Liver (tissue), 9 donors: ENCODE measurements around the gene UBE3C. TPM values are rescaled to one million over a fixed set of nuclear protein-coding genes. Genes with fewer than 3 reads are reported as not detected.

Experiments
- DNase-seq: peaks from one replicate; pipeline ENCODE4 v3.0.0-alpha.2; 2017; ENCODE audit warnings: low spot score
- H3K27ac ChIP-seq, 2 donors: one replicate each; pipeline ENCODE4 v1.7.0; 2013; ENCODE audit warnings: inconsistent platforms in 2 of 2, low read length in 2 of 2, control low read depth in 1 of 2, low read depth in 1 of 2, mild to moderate bottlenecking in 1 of 2
- H3K27me3 ChIP-seq, 4 donors: one replicate each; pipeline versions ENCODE4 v1.6.1 to v1.7.0; 2013; ENCODE audit warnings: low read length in 3 of 4, inconsistent platforms in 1 of 4, mild to moderate bottlenecking in 1 of 4, moderate library complexity in 1 of 4; ENCODE audit not compliant: control insufficient read depth in 4 of 4, insufficient read depth in 4 of 4
- H3K36me3 ChIP-seq, 4 donors: one replicate each; pipeline versions ENCODE4 v1.6.1 to v1.7.0; 2013; ENCODE audit warnings: low read length in 3 of 4, mild to moderate bottlenecking in 3 of 4, low read depth in 1 of 4, moderate library complexity in 1 of 4; ENCODE audit not compliant: control insufficient read depth in 4 of 4, insufficient read depth in 3 of 4
- H3K4me1 ChIP-seq, 4 donors: one replicate each; pipeline versions ENCODE4 v1.6.1 to v1.7.0; 2013; ENCODE audit warnings: low read length in 3 of 4, mild to moderate bottlenecking in 3 of 4, moderate library complexity in 1 of 4; ENCODE audit not compliant: control insufficient read depth in 4 of 4, insufficient read depth in 4 of 4
- H3K4me3 ChIP-seq, 3 donors: one replicate each; pipeline versions ENCODE4 v1.6.1 to v1.7.0; 2013; ENCODE audit warnings: low read length in 3 of 3, control low read depth in 1 of 3, low read depth in 1 of 3, mild to moderate bottlenecking in 1 of 3
- H3K9ac ChIP-seq, 2 donors: one replicate each; pipeline ENCODE4 v1.7.0; 2013; ENCODE audit warnings: low read length in 2 of 2, mild to moderate bottlenecking in 2 of 2, moderate library complexity in 2 of 2, control low read depth in 1 of 2, low read depth in 1 of 2
- H3K9me3 ChIP-seq, 4 donors: one replicate each; pipeline versions ENCODE4 v1.6.1 to v1.7.0; 2013; ENCODE audit warnings: low read length in 3 of 4; ENCODE audit not compliant: control insufficient read depth in 4 of 4
- ATF3 ChIP-seq: IDR thresholded peaks from 2 replicates; pipeline ENCODE4 v1.6.1; 2016; ENCODE audit warnings: antibody characterized with exemption
- EGR1 ChIP-seq, 2 donors: IDR thresholded peaks; 2 replicates each; pipeline ENCODE4 v1.6.1; 2016 to 2018; ENCODE audit warnings: antibody characterized with exemption in 2 of 2, low read depth in 2 of 2
- FOXA1 ChIP-seq: IDR thresholded peaks from 2 replicates; pipeline ENCODE4 v1.6.1; 2016; ENCODE audit warnings: antibody characterized with exemption
- FOXA2 ChIP-seq: IDR thresholded peaks from 2 replicates; pipeline ENCODE4 v1.6.1; 2016; ENCODE audit warnings: antibody characterized with exemption
- GABPA ChIP-seq, 2 donors: IDR thresholded peaks in 1 of 2; conservative IDR thresholded peaks in 1 of 2; 2 replicates each; pipeline ENCODE4 v1.6.1; 2016; ENCODE audit warnings: antibody characterized with exemption in 2 of 2, mild to moderate bottlenecking in 1 of 2, moderate library complexity in 1 of 2
- HNF4A ChIP-seq, 2 donors: conservative IDR thresholded peaks; 2 replicates each; pipeline ENCODE4 v1.6.1; 2016; ENCODE audit warnings: antibody characterized with exemption in 2 of 2, mild to moderate bottlenecking in 2 of 2
- HNF4G ChIP-seq: IDR thresholded peaks from 2 replicates; pipeline ENCODE4 v1.6.1; 2016; ENCODE audit warnings: antibody characterized with exemption
- JUND ChIP-seq, 2 donors: IDR thresholded peaks; 2 replicates each; pipeline ENCODE4 v1.6.1; 2016; ENCODE audit warnings: antibody characterized with exemption in 2 of 2
- NR2F2 ChIP-seq: IDR thresholded peaks from 2 replicates; pipeline ENCODE4 v1.6.1; 2016; ENCODE audit warnings: antibody characterized with exemption
- RAD21 ChIP-seq, 2 donors: IDR thresholded peaks; 2 replicates each; pipeline ENCODE4 v1.6.1; 2016; ENCODE audit warnings: antibody characterized with exemption in 2 of 2, mild to moderate bottlenecking in 2 of 2
- REST ChIP-seq: IDR thresholded peaks from 2 replicates; pipeline ENCODE4 v1.6.1; 2016; ENCODE audit warnings: antibody characterized with exemption, mild to moderate bottlenecking
- RXRA ChIP-seq, 2 donors: IDR thresholded peaks; 2 replicates each; pipeline ENCODE4 v1.6.1; 2017 to 2018; ENCODE audit warnings: antibody characterized with exemption in 2 of 2, mild to moderate bottlenecking in 1 of 2
- YY1 ChIP-seq: IDR thresholded peaks from 2 replicates; pipeline ENCODE4 v1.6.1; 2016; ENCODE audit warnings: antibody characterized with exemption, mild to moderate bottlenecking
- WGBS: extraction: QIAGEN DNeasy Blood & Tissue Kit; methylation state at CpG from one replicate; pipeline ENCODE4 v1.1.7; 2013; 5-methylcytosine and 5-hydroxymethylcytosine counted together
- polyA plus RNA-seq, 2 donors: library from polyadenylated mRNA; stranded (reverse) in 1 of 2; unstranded in 1 of 2; fragments of 200-250 nt in 1 of 2; fragments of >200 nt in 1 of 2; fragmentation: Nextera tagmentation in 1 of 2; extraction: Ambion mirVana in 1 of 2; gene quantifications; one replicate each; pipeline versions ENCODE4 v1.2.1 to v1.2.3, GENCODE V29; 2013 to 2015
- total RNA-seq, 2 donors: library from RNA; depleted of rRNA; stranded (reverse); fragments of >200 nt; gene quantifications; one replicate each; pipeline ENCODE4 v1.2.3, GENCODE V29; 2014
- TF ChIP-seq, protein P1 (sequence below): fragments of 150-350 bp; IDR thresholded peaks from 2 replicates; pipeline ENCODE4 v1.5.1; 2017; ENCODE audit warnings: improper control_type of control experiment, low read depth, low read length; ENCODE audit not compliant: missing input control
- TF ChIP-seq, protein P2 (sequence below): IDR thresholded peaks from 2 replicates; pipeline ENCODE4 v1.6.1; 2016; ENCODE audit warnings: antibody characterized with exemption
- TF ChIP-seq, protein P3 (sequence below): IDR thresholded peaks from 2 replicates; pipeline ENCODE4 v1.6.1; 2016; ENCODE audit warnings: antibody characterized with exemption
- donor health status: healthy.
- donor health status: healthy.
- donor health status: healthy.
- donor health status: healthy.
- donor health status: healthy.

UBE3C gene
- total and polyA plus RNA-seq, 4 donors: 10.3 to 61.8 (median 33.9) TPM

GRCh38 chr7:157309988-157310668 lies 171.4 kb downstream of the UBE3C start:
- 74% methylated on average over 10 of the region's 10 CpGs for WGBS
- H3K4me1 ChIP-seq: no peaks in the 10 kb centered on the region
- H3K9ac ChIP-seq: no peak overlapping the region
- TF ChIP-seq JUND (IDR thresholded peaks at IDR 0.05): no peak
- no peak for TF ChIP-seq EGR1 (IDR thresholded peaks at IDR 0.05; ENCODE audit: low read depth in 2 of 2)
- TF ChIP-seq YY1: no peak
- no peak for TF ChIP-seq HNF4A (conservative IDR thresholded peaks at IDR 0.05)
- no peak for TF ChIP-seq RXRA (IDR thresholded peaks at IDR 0.05)
- no peak for TF ChIP-seq FOXA2
- no peak for TF ChIP-seq GABPA (IDR thresholded peaks at IDR 0.05 in 1 of 2, conservative IDR thresholded peaks at IDR 0.05 in 1 of 2)
- H3K36me3 ChIP-seq: no peaks in the 10 kb centered on the region
- no peak overlapping the region for H3K27ac ChIP-seq
- DNase-seq: no peak
- no peaks in the 10 kb centered on the region for H3K9me3 ChIP-seq
- H3K4me3 ChIP-seq: no peak overlapping the region
- no peaks in the 10 kb centered on the region for H3K27me3 ChIP-seq

DNA sequence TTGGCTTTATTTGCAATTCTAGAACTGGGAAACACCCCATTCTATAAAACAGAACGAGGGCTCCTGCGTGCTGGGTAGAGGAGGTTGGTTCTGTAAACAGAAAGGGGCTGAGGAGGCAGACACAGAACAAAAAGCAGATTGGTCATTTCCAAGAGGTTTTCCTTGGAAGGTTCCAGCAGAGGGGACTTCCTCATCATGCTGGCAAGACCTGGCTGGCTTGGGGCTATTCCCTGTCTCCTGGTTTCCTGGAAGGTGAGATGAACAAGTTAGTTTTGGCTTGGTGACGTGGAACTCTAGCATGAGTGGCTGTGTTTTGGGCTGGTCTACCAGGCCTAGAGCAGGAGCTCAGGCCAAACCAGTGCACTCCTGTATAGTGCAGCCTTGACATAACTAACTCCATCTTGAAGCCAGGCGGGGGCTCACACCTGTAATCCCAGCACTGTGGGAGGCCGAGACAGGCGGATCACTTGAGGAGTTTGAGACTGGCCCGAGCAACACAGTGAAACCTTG lies 172.0 kb downstream of the UBE3C start:
- TF ChIP-seq HNF4G (no peak), HNF4A (conservative IDR thresholded peaks at IDR 0.05) (no peak), NR2F2 (no peak)
- TF ChIP-seq, protein P1, sequence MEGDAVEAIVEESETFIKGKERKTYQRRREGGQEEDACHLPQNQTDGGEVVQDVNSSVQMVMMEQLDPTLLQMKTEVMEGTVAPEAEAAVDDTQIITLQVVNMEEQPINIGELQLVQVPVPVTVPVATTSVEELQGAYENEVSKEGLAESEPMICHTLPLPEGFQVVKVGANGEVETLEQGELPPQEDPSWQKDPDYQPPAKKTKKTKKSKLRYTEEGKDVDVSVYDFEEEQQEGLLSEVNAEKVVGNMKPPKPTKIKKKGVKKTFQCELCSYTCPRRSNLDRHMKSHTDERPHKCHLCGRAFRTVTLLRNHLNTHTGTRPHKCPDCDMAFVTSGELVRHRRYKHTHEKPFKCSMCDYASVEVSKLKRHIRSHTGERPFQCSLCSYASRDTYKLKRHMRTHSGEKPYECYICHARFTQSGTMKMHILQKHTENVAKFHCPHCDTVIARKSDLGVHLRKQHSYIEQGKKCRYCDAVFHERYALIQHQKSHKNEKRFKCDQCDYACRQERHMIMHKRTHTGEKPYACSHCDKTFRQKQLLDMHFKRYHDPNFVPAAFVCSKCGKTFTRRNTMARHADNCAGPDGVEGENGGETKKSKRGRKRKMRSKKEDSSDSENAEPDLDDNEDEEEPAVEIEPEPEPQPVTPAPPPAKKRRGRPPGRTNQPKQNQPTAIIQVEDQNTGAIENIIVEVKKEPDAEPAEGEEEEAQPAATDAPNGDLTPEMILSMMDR: no peak
- TF ChIP-seq, protein P2, sequence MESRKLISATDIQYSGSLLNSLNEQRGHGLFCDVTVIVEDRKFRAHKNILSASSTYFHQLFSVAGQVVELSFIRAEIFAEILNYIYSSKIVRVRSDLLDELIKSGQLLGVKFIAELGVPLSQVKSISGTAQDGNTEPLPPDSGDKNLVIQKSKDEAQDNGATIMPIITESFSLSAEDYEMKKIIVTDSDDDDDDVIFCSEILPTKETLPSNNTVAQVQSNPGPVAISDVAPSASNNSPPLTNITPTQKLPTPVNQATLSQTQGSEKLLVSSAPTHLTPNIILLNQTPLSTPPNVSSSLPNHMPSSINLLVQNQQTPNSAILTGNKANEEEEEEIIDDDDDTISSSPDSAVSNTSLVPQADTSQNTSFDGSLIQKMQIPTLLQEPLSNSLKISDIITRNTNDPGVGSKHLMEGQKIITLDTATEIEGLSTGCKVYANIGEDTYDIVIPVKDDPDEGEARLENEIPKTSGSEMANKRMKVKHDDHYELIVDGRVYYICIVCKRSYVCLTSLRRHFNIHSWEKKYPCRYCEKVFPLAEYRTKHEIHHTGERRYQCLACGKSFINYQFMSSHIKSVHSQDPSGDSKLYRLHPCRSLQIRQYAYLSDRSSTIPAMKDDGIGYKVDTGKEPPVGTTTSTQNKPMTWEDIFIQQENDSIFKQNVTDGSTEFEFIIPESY: no peak
- Histone ChIP-seq H3K4me1 (no peaks in the 10 kb centered on the region), H3K9ac (no peak overlapping the region), H3K27me3 (no peaks in the 10 kb centered on the region), H3K4me3 (no peak overlapping the region), H3K27ac (no peak overlapping the region), H3K36me3 (no peaks in the 10 kb centered on the region), H3K9me3 (no peaks in the 10 kb centered on the region)
- DNase-seq: no peak
- 81% methylated on average over 7 of the region's 7 CpGs for WGBS

- no peaks in the 10 kb centered on the region for H3K9me3 ChIP-seq
- H3K4me3 ChIP-seq: no peak overlapping the region
- H3K27ac ChIP-seq: no peak overlapping the region
- DNase-seq: no peak
- no peaks in the 10 kb centered on the region for H3K4me1 ChIP-seq
- 83% methylated on average over 7 of the region's 7 CpGs for WGBS
- no peaks in the 10 kb centered on the region for H3K36me3 ChIP-seq
- H3K9ac ChIP-seq: no peak overlapping the region
- no peaks in the 10 kb centered on the region for H3K27me3 ChIP-seq
- TF ChIP-seq, protein P3, sequence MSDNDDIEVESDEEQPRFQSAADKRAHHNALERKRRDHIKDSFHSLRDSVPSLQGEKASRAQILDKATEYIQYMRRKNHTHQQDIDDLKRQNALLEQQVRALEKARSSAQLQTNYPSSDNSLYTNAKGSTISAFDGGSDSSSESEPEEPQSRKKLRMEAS: no peak
- TF ChIP-seq, protein P1: no peak
- TF ChIP-seq EGR1 (IDR thresholded peaks at IDR 0.05; ENCODE audit: low read depth in 2 of 2) (no peak), FOXA2 (no peak), JUND (IDR thresholded peaks at IDR 0.05) (no peak), GABPA (IDR thresholded peaks at IDR 0.05 in 1 of 2, conservative IDR thresholded peaks at IDR 0.05 in 1 of 2) (no peak), NR2F2 (no peak), HNF4G (no peak), RXRA (IDR thresholded peaks at IDR 0.05) (no peak), REST (no peak), FOXA1 (no peak), HNF4A (conservative IDR thresholded peaks at IDR 0.05) (no peak), RAD21 (IDR thresholded peaks at IDR 0.05) (no peak), ATF3 (no peak)
Observed at GRCh38 chr7:157312941-157313340, 174.2 kb downstream of the UBE3C start.
